Ishikawa (cell line): Measurements from ENCODE around the gene XIRP2.

ENCODE experiments used
- CREB1 ChIP-seq: IDR thresholded peaks from 2 replicates; pipeline ENCODE4 v1.6.1; 2012; ENCODE audit warnings: low read depth
- EGR1 ChIP-seq: IDR thresholded peaks from 2 replicates; pipeline ENCODE4 v1.6.1; 2012
- EP300 ChIP-seq: IDR thresholded peaks from 2 replicates; pipeline ENCODE4 v1.6.1; 2012; ENCODE audit warnings: borderline replicate concordance
- RAD21 ChIP-seq: IDR thresholded peaks from 2 replicates; pipeline ENCODE4 v1.6.1; 2012; ENCODE audit warnings: low read depth
- TAF1 ChIP-seq: IDR thresholded peaks from 2 replicates; pipeline ENCODE4 v1.6.1; 2012; ENCODE audit warnings: low read depth, mild to moderate bottlenecking
- TEAD4 ChIP-seq: IDR thresholded peaks from 2 replicates; pipeline ENCODE4 v1.6.1; 2012
- YY1 ChIP-seq: IDR thresholded peaks from 2 replicates; pipeline ENCODE4 v1.6.1; 2012; ENCODE audit warnings: low read depth
- ZBTB7A ChIP-seq: IDR thresholded peaks from 2 replicates; pipeline ENCODE4 v1.6.1; 2012; ENCODE audit warnings: low read depth
- TF ChIP-seq, protein P1 (sequence below): IDR thresholded peaks from 2 replicates; pipeline ENCODE4 v1.6.1; 2012
- TF ChIP-seq, protein P2 (sequence below): IDR thresholded peaks from 2 replicates; pipeline ENCODE4 v1.6.1; 2012

DNA sequence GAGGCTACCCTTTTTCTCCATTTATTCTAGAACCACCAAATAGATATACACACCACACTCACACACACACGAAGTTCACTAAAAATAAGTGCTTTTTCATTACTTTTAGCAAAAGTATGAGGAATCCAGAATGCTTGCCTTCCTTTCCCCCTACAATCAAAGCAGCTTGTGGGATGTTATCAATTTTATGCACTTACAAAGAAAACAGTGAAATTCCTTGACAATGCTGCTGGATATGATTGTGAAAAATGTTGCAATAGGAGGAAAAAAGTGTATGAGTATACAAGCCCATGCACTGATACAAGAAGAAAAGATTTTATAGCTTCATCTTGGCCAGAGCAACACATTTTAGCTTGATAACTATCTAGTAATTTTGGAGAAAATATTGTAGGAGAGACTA lies 269.2 kb downstream of the XIRP2 start:
- TF ChIP-seq, protein P1, sequence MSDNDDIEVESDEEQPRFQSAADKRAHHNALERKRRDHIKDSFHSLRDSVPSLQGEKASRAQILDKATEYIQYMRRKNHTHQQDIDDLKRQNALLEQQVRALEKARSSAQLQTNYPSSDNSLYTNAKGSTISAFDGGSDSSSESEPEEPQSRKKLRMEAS = no peak
- TF ChIP-seq YY1 (no peak), CREB1 (no peak), TAF1 (no peak), TEAD4 (no peak), RAD21 (no peak), EP300 (no peak), ZBTB7A (no peak), EGR1 (no peak)
- TF ChIP-seq, protein P2, sequence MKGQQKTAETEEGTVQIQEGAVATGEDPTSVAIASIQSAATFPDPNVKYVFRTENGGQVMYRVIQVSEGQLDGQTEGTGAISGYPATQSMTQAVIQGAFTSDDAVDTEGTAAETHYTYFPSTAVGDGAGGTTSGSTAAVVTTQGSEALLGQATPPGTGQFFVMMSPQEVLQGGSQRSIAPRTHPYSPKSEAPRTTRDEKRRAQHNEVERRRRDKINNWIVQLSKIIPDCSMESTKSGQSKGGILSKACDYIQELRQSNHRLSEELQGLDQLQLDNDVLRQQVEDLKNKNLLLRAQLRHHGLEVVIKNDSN = no peak
